HG03103 (cell line): ENCODE measurements around the gene CACNA1F.
A peak's percentile ranks its signal among the peaks of the same experiment; 100 is the strongest.

ENCODE experiments used
- ATAC-seq: cut with Tn5 transposase; IDR thresholded peaks from one replicate; pipeline ENCODE4 v1.9.1; 2021; ENCODE audit warnings: low read depth; ENCODE audit not compliant: unreplicated experiment

Gene CACNA1F

GRCh38 chrX:49202022-49202421, 31.1 kb downstream of the CACNA1F start:
- no peak for ATAC-seq

GRCh38 chrX:49199906-49200771, 33.0 kb downstream of the CACNA1F start, which contains the start of gene SYP:
TSS of gene SYP (minus strand) at chrX:49200193. CDS start at chrX:49200186, 7 bp downstream.
- peak; percentile 96 for ATAC-seq

- ATAC-seq, result no peak
These were observed 33.9 kb downstream of the CACNA1F start for GRCh38 chrX:49199315-49199595.

- no peak for ATAC-seq
These were observed 34.4 kb downstream of the CACNA1F start for GRCh38 chrX:49198540-49199314.

- ATAC-seq, result no peak
These were observed 35.5 kb downstream of the CACNA1F start for GRCh38 chrX:49197543-49198087.

- no peak for ATAC-seq
These were observed 39.6 kb downstream of the CACNA1F start for GRCh38 chrX:49193542-49193964.

GRCh38 chrX:49192722-49193328, 40.3 kb downstream of the CACNA1F start:
- ATAC-seq, result no peak

GRCh38 chrX:49191574-49192011, 41.5 kb downstream of the CACNA1F start:
- ATAC-seq, result peak; percentile 14

- peak; percentile 85 for ATAC-seq
These were observed 42.1 kb downstream of the CACNA1F start for GRCh38 chrX:49190821-49191573.

GRCh38 chrX:49189606-49190005, 43.5 kb downstream of the CACNA1F start:
- no peak for ATAC-seq

- ATAC-seq, result no peak
These were observed 44.6 kb downstream of the CACNA1F start for GRCh38 chrX:49188468-49189076.

GRCh38 chrX:49187526-49187925, 45.6 kb downstream of the CACNA1F start:
- no peak for ATAC-seq

- ATAC-seq, result no peak
These were observed 46.1 kb downstream of the CACNA1F start for GRCh38 chrX:49187028-49187394.

- ATAC-seq, result no peak
These were observed 46.8 kb downstream of the CACNA1F start, which contains the start of gene PRICKLE3 for GRCh38 chrX:49186125-49187027. TSS of gene PRICKLE3 (minus strand) at chrX:49186373. CDS start at chrX:49186297, 76 bp downstream.

- ATAC-seq, result no peak
These were observed 48.6 kb downstream of the CACNA1F start for GRCh38 chrX:49184294-49185281.

- ATAC-seq, result no peak
These were observed 49.3 kb downstream of the CACNA1F start for GRCh38 chrX:49183701-49184281.

GRCh38 chrX:49179358-49179757, 53.8 kb downstream of the CACNA1F start:
- no peak for ATAC-seq
